GM12801 (cell line): Measurements from ENCODE around the gene KIAA0040.

Source experiments
- CTCF ChIP-seq: IDR thresholded peaks from one replicate; pipeline ENCODE4 v1.5.1; 2011; ENCODE audit warnings: control low read depth; ENCODE audit not compliant: insufficient read length; ENCODE audit errors: extremely low read depth

The KIAA0040 gene

GRCh38 chr1:175186433-175187160, 6.0 kb downstream of the KIAA0040 start:
- TF ChIP-seq CTCF = no peak

- TF ChIP-seq CTCF = no peak
Measured at GRCh38 chr1:175185903-175186302, 6.7 kb downstream of the KIAA0040 start.

- no peak for TF ChIP-seq CTCF
Measured at GRCh38 chr1:175183586-175183985, 9.0 kb downstream of the KIAA0040 start.

GRCh38 chr1:175182201-175182746, 10.3 kb downstream of the KIAA0040 start:
- TF ChIP-seq CTCF = no peak

- TF ChIP-seq CTCF = no peak
Measured at GRCh38 chr1:175179837-175180590, 12.6 kb downstream of the KIAA0040 start.

- no peak for TF ChIP-seq CTCF
Measured at GRCh38 chr1:175178456-175178855, 14.1 kb downstream of the KIAA0040 start.

GRCh38 chr1:175178056-175178455, 14.5 kb downstream of the KIAA0040 start:
- no peak for TF ChIP-seq CTCF
